NT2/D1 (cell line): ENCODE measurements around the gene OOSP1.

Experiments used
- SUZ12 ChIP-seq: IDR thresholded peaks from 2 replicates; pipeline ENCODE4 v1.6.1; 2011; ENCODE audit not compliant: insufficient read length, insufficient read depth; ENCODE audit errors: extremely low read depth
- YY1 ChIP-seq: IDR thresholded peaks from 2 replicates; pipeline ENCODE4 v1.6.1; 2011; ENCODE audit not compliant: insufficient read length, insufficient read depth
- ZNF274 ChIP-seq: IDR thresholded peaks from 2 replicates; pipeline ENCODE4 v1.6.1; 2011; ENCODE audit warnings: mild to moderate bottlenecking, low read depth, low read length

DNA sequence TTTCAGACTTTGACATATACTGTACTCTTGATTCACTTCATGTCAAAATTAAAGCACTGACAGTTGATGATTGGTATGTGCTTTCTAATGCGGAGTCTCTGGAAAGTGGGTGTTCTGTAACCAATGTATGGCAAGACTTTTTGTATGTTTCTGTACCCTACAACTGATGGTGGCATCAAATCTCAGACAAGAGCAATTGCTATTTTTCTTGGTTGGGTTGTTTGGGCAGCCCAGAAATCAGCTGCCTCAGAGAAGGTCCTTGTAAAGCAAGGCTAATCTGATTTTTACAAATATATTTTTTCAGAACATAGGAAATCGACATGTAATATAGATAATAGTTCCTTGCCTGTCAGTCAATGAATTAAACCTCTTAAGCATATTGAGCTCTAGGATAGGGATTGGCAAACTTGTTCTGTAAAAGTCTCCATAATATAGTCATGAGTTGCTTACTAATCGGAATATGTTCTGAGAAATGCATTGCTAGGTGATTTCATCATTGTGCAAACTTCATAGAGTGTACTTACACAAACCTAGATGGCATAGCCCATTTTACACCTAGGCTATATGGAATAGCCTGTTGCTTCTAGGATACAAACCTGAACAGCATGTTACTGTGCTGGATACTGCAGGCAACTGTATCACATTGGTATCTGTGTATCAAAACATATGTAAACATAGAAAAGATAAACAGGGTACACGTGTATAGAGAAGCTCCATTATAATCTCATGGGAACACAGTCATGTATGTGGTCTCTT, 15.4 kb downstream of the OOSP1 start:
- TF ChIP-seq ZNF274 (no peak), YY1 (no peak), SUZ12 (no peak)
